ENCODE results near the gene ZNF836. TPM values are rescaled to one million over a fixed set of nuclear protein-coding genes. Genes with fewer than 3 reads are reported as not detected.
A peak's percentile ranks its signal among the peaks of the same experiment; 100 is the strongest.

Gene ZNF836
- total RNA-seq, 3 donors from 2014 or later = 10.2 to 21.8 (median 16.4) TPM

GRCh38 chr19:52191389-52191788 lies 20.0 kb upstream of the ZNF836 start:
- no peaks in the 10 kb centered on the region for H3K27me3 ChIP-seq
- TF ChIP-seq POLR2AphosphoS5 (IDR thresholded peaks at IDR 0.05) (no peak), POLR2A (IDR thresholded peaks at IDR 0.05) (no peak), CTCF (IDR thresholded peaks at IDR 0.05) (no peak)
- peaks cover 4 to 19% of the 10 kb centered on the region in 2 donors for H3K4me1 ChIP-seq
- peak overlapping the region; percentile 98 to 99 for H3K27ac ChIP-seq
- H3K4me3 ChIP-seq = peak overlapping the region; percentile 85 to 92 (median 88)
- no peaks in the 10 kb centered on the region for H3K9me3 ChIP-seq
- DNase-seq (ENCODE audit: low spot score in 2 of 2) = no peak
- intact Hi-C loops (cut with DNase I; ENCODE audit: low total_unique reads) = loop anchor here (2.0 kb wide), 1 partner anchor 21 kb away; the partner anchor contains the start of gene ZNF836
- H3K36me3 ChIP-seq = no peaks in the 10 kb centered on the region

- H3K27me3 ChIP-seq = no peaks in the 10 kb centered on the region
- intact Hi-C loops (cut with DNase I; ENCODE audit: low total_unique reads) = loop anchor here (2.0 kb wide), 1 partner anchor 20 kb away; the partner anchor contains the start of gene ZNF836
- peak in 1 of 2 donors; percentile 20 for DNase-seq (ENCODE audit: low spot score in 2 of 2)
- TF ChIP-seq POLR2AphosphoS5 (IDR thresholded peaks at IDR 0.05) (no peak), CTCF (IDR thresholded peaks at IDR 0.05) (no peak), POLR2A (IDR thresholded peaks at IDR 0.05) (no peak)
- H3K4me1 ChIP-seq = peaks cover 4 to 19% of the 10 kb centered on the region in 2 donors
- no peaks in the 10 kb centered on the region for H3K9me3 ChIP-seq
- H3K4me3 ChIP-seq = peak overlapping the region; percentile 85 to 92 (median 88)
- H3K36me3 ChIP-seq = no peaks in the 10 kb centered on the region
- peak overlapping the region; percentile 98 to 99 for H3K27ac ChIP-seq
These were observed 19.3 kb upstream of the ZNF836 start for GRCh38 chr19:52190487-52191293.

GRCh38 chr19:52189735-52190486 lies 18.5 kb upstream of the ZNF836 start, which contains the start of gene PPP2R1A:
PPP2R1A (plus strand) TSS chr19:52190052; CDS start chr19:52190097, 45 bp downstream.
- Histone ChIP-seq H3K4me1 (peaks cover 4 to 19% of the 10 kb centered on the region in 2 donors), H3K9me3 (no peaks in the 10 kb centered on the region), H3K4me3 (peak within 1 kb of the TSS; percentile 85 to 92 (median 88)), H3K36me3 (no peaks in the 10 kb centered on the region), H3K27me3 (no peaks in the 10 kb centered on the region), H3K27ac (peak within 1 kb of the TSS; percentile 98 to 99)
- TF ChIP-seq POLR2AphosphoS5 (IDR thresholded peaks at IDR 0.05) = peak; percentile 83 to 96 (median 94)
- TF ChIP-seq CTCF (IDR thresholded peaks at IDR 0.05) = peak in 2 of 3 donors; percentile 9 to 26
- TF ChIP-seq POLR2A (IDR thresholded peaks at IDR 0.05) = peak; percentile 69
- intact Hi-C loops (cut with DNase I; ENCODE audit: low total_unique reads) = loop anchor here (2.0 kb wide), 1 partner anchor 19 kb away; the partner anchor contains the start of gene ZNF836
- DNase-seq (ENCODE audit: low spot score in 2 of 2) = peak; percentile 98 to 100

GRCh38 chr19:52188822-52189734 lies 17.7 kb upstream of the ZNF836 start:
- H3K27ac ChIP-seq = peak overlapping the region; percentile 89 to 99
- H3K4me1 ChIP-seq = peaks cover 4 to 19% of the 10 kb centered on the region in 2 donors
- peak; percentile 60 for TF ChIP-seq POLR2A (IDR thresholded peaks at IDR 0.05)
- peak in 1 of 3 donors; percentile 30 for TF ChIP-seq CTCF (IDR thresholded peaks at IDR 0.05)
- peak in 1 of 3 donors; percentile 18 for TF ChIP-seq POLR2AphosphoS5 (IDR thresholded peaks at IDR 0.05)
- H3K9me3 ChIP-seq = no peaks in the 10 kb centered on the region
- no peaks in the 10 kb centered on the region for H3K27me3 ChIP-seq
- intact Hi-C loops (cut with DNase I; ENCODE audit: low total_unique reads) = no loop called here
- peak; percentile 87 to 98 for DNase-seq (ENCODE audit: low spot score in 2 of 2)
- peak overlapping the region; percentile 43 to 92 (median 85) for H3K4me3 ChIP-seq
- H3K36me3 ChIP-seq = no peaks in the 10 kb centered on the region
